ENCODE data around the gene NMNAT2.

- TF ChIP-seq CTCF (IDR thresholded peaks at IDR 0.05) (no peak), REST (IDR thresholded peaks at IDR 0.05; ENCODE audit: insufficient read depth in 1 of 2, low read depth in 2 of 2, low read length in 1 of 2) (no peak)
These were observed 126.2 kb downstream of the NMNAT2 start for GRCh38 chr1:183291802-183292514.

Measured in Panc1 (cell line).